Heart left ventricle (tissue), 16 donors: ENCODE results near the gene IL22RA1. TPM values are rescaled to one million over a fixed set of nuclear protein-coding genes. Genes with fewer than 3 reads are reported as not detected.

ENCODE experiments used
- ATAC-seq, 4 donors: fragments of 200-7000 bp; cut with Tn5 transposase; one replicate each; pipeline ENCODE4 v1.9.1; 2020 to 2022; ENCODE audit warnings: moderate library complexity in 4 of 4, mild to moderate bottlenecking in 3 of 4, moderate number of reproducible peaks in 1 of 4
- DNase-seq, 5 donors: peaks; one replicate each; pipeline ENCODE4 v3.0.0-alpha.2; 2020
- H3K27ac ChIP-seq, 12 donors: fragments of 200-600 bp; sonication (generic) in 4 of 12; one replicate each; pipeline versions ENCODE4 v1.5.0 to v1.8.0; 2016 to 2022; ENCODE audit warnings: mild to moderate bottlenecking in 2 of 12
- H3K27me3 ChIP-seq, 9 donors: fragments of 200-600 bp; sonication (generic) in 2 of 9; one replicate each; pipeline versions ENCODE4 v1.5.1 to v1.8.0; 2016 to 2022; ENCODE audit warnings: mild to moderate bottlenecking in 3 of 9
- H3K36me3 ChIP-seq, 9 donors: fragments of 200-600 bp; sonication (generic) in 2 of 9; one replicate each; pipeline versions ENCODE4 v1.5.0 to v1.8.0; 2018 to 2022; ENCODE audit warnings: mild to moderate bottlenecking in 2 of 9
- H3K4me1 ChIP-seq, 12 donors: fragments of 200-600 bp; sonication (generic) in 4 of 12; one replicate each; pipeline versions ENCODE4 v1.5.0 to v1.8.0; 2016 to 2022; ENCODE audit warnings: mild to moderate bottlenecking in 3 of 12
- H3K4me3 ChIP-seq, 12 donors: fragments of 200-600 bp; sonication (generic) in 4 of 12; one replicate each; pipeline versions ENCODE4 v1.5.0 to v1.8.0; 2017 to 2022; ENCODE audit warnings: mild to moderate bottlenecking in 9 of 12, moderate library complexity in 4 of 12
- H3K9me3 ChIP-seq, 12 donors: fragments of 200-600 bp; sonication (generic) in 4 of 12; one replicate each; pipeline versions ENCODE4 v1.5.0 to v1.8.0; 2016 to 2022; ENCODE audit warnings: mild to moderate bottlenecking in 1 of 12
- CTCF ChIP-seq, 12 donors: fragments of 200-600 bp; sonication (generic) in 4 of 12; IDR thresholded peaks; one replicate each; pipeline versions ENCODE4 v1.5.0 to v1.8.0; 2018 to 2022; ENCODE audit warnings: antibody characterized with exemption in 12 of 12, mild to moderate bottlenecking in 5 of 12
- POLR2A ChIP-seq, 2 donors: fragments of 450-650 bp; IDR thresholded peaks; one replicate each; pipeline ENCODE4 v1.6.1; 2017; ENCODE audit warnings: antibody characterized with exemption in 2 of 2, mild to moderate bottlenecking in 2 of 2, moderate library complexity in 2 of 2
- WGBS, 4 donors: extraction: QIAGEN DNeasy Blood & Tissue Kit in 2 of 4; methylation state at CpG; one replicate each; pipeline versions ENCODE4 v1.1.5 to v1.1.7; 2013 to 2018; 5-methylcytosine and 5-hydroxymethylcytosine counted together
- intact Hi-C, 10 donors: fragments of 100-400 bp; cut with DNase I; formaldehyde crosslinking; loops; one replicate each; pipeline versions ENCODE4 v1.11.1 to v1.14.2; 2022
- polyA plus RNA-seq, 2 donors: library from polyadenylated mRNA; stranded (reverse); fragments of 200-250 nt; gene quantifications; one replicate each; pipeline ENCODE4 v1.2.3, GENCODE V29; 2013
- total RNA-seq, 9 donors: library from RNA; depleted of rRNA in 2 of 9; stranded (reverse); fragments of >200 nt in 2 of 9; fragmentation: NEBNext Ultra II Directional in 3 of 9; extraction: Animal tissue kit (Norgen Biotek cat#: 25700) in 3 of 9; gene quantifications; one replicate each; pipeline versions ENCODE4 v1.1.0 to v1.2.4, GENCODE V29; 2016 to 2023
- donor health status: ischemic (EF 13 %, LVEDD 7.1; RV severe dilation, severe dysfunction).
- donor health status: healthy with polysubstance abuse.
- donor health status: DM: no; HTN: yes; CAD: no.
- donor health status: DM: no; HTN: no; CAD: no.
- donor health status: ischemic (EF 25% LVEDD 6.9; RV normal size, moderate dysfunction).
- donor health status: ischemic (EF 25% LVEDD 5.7; RV mildly dilated, moderate dysfunction).
- donor health status: healthy.
- donor health status: DM: yes; HTN: yes; CAD: no.
- donor health status: ischemic (EF 35%, LVEDD 5.7; RV mildly dilated, moderate dysfunction).
- donor health status: nonischemic (EF 11% LVEDD 7.7; RV severe dilation, severe dysfunction).
- donor health status: DM: yes; HTN: yes; CAD: no.
- donor health status: PGD.
- donor health status: ischemic (EF 29% LVEDD 5.4; RV normal size, mild dysfunction).
- donor health status: nonischemic (EF 23%, LVEDD 6.1; RV moderate dilation, normal function).

Gene IL22RA1
- total and polyA plus RNA-seq, 11 donors: 0.04 to 1.3 (median 0.36) TPM; not detected in 3

- H3K4me3 ChIP-seq: no peak overlapping the region
- DNase-seq (no peak), ATAC-seq (no peak)
- H3K9me3 ChIP-seq: no peaks in the 10 kb centered on the region
- intact Hi-C loops: loop anchor here in 1 of 10 donors (5.0 kb wide), 1 partner anchor 113 kb away; no protein-coding TSS in a partner anchor
- H3K27me3 ChIP-seq: peaks cover 0 to 28% (median 5%) of the 10 kb centered on the region in 9 donors
- no peak for TF ChIP-seq CTCF (IDR thresholded peaks at IDR 0.05)
- TF ChIP-seq POLR2A (IDR thresholded peaks at IDR 0.05): no peak
- H3K36me3 ChIP-seq: no peaks in the 10 kb centered on the region
- H3K27ac ChIP-seq: no peak overlapping the region
- peaks cover 0 to 26% (median 8%) of the 10 kb centered on the region in 12 donors for H3K4me1 ChIP-seq
- 72 to 90% (median 81%) methylated on average over 4 of the region's 4 CpGs for WGBS, 4 donors
These were observed 42.1 kb upstream of the IL22RA1 start for GRCh38 chr1:24185076-24185475.

GRCh38 chr1:24182061-24182460, 39.1 kb upstream of the IL22RA1 start:
- Histone ChIP-seq H3K9me3 (no peaks in the 10 kb centered on the region), H3K4me1 (peaks cover 0 to 7% (median 4%) of the 10 kb centered on the region in 12 donors), H3K27me3 (peaks cover 0 to 14% (median 2%) of the 10 kb centered on the region in 9 donors), H3K36me3 (no peaks in the 10 kb centered on the region), H3K4me3 (no peak overlapping the region), H3K27ac (no peak overlapping the region)
- ATAC-seq (no peak), DNase-seq (no peak)
- whole genome bisulfite sequencing, 4 donors: 46 to 73% (median 61%) methylated on average over 5 to 6 of the region's 6 CpGs
- intact Hi-C loops: no loop called here
- TF ChIP-seq CTCF (IDR thresholded peaks at IDR 0.05) (no peak), POLR2A (IDR thresholded peaks at IDR 0.05) (no peak)

DNA sequence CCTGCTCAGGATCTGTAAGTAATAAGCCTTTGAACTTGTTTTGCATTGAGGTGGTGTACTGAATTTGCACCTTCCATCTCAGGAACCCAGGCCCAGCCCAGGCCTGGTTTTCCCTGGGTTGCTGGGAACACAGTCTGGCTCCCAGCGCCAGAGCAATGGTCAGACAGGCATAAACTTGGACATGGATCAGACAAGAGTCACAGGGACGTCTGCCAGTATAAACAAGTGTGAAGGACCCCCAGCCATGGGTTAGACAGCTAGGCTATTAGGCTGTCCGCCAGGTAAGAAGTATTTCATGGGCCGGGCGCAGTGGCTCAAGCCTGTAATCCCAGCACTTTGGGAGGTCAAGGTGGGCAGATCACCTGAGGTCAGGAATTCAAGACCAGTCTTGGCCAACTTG, 38.7 kb upstream of the IL22RA1 start:
- TF ChIP-seq POLR2A (IDR thresholded peaks at IDR 0.05) (no peak), CTCF (IDR thresholded peaks at IDR 0.05) (no peak)
- intact Hi-C loops: no loop called here
- Histone ChIP-seq H3K36me3 (no peaks in the 10 kb centered on the region), H3K4me3 (no peak overlapping the region), H3K9me3 (no peaks in the 10 kb centered on the region), H3K27ac (no peak overlapping the region), H3K27me3 (peaks cover 0 to 10% (median 0%) of the 10 kb centered on the region in 9 donors), H3K4me1 (peaks cover 0 to 3% (median 0%) of the 10 kb centered on the region in 12 donors)
- ATAC-seq (no peak), DNase-seq (no peak)
- WGBS, 4 donors: 74 to 81% (median 77%) methylated on average over 5 of the region's 5 CpGs

DNA sequence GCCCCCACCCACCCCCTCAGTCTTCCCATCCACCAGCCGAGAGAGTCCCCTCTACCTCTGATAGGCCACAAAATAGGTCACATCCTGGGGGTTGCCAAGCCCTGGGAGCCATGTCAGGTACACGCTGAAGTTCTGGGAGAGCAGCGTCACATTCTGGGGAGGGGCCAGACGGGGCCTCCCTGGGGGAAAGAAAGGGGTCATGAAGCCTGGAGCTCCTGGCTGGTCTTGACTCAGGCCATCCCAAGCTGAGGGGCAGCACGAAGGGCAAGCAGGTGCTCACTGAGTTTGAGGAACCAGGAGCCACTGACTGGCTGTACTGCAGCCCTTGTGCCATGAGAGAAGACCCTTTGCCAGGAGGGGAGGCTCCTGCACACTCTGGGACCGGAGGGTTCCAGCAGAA, 37.7 kb upstream of the IL22RA1 start:
- intact Hi-C loops: no loop called here
- H3K9me3 ChIP-seq: no peaks in the 10 kb centered on the region
- DNase-seq: no peak
- no peaks in the 10 kb centered on the region for H3K4me1 ChIP-seq
- peaks cover 0 to 4% (median 0%) of the 10 kb centered on the region in 9 donors for H3K27me3 ChIP-seq
- TF ChIP-seq POLR2A (IDR thresholded peaks at IDR 0.05) (no peak), CTCF (IDR thresholded peaks at IDR 0.05) (no peak)
- H3K36me3 ChIP-seq: no peaks in the 10 kb centered on the region
- WGBS, 4 donors: 76 to 89% (median 86%) methylated on average over 5 to 6 of the region's 6 CpGs
- H3K27ac ChIP-seq: no peak overlapping the region
- no peak overlapping the region for H3K4me3 ChIP-seq
- no peak for ATAC-seq
